Activated T-cell treated with anti-CD3 and anti-CD28 coated beads, Interleukin-2, amount 50 U/mL, for 48 hours (primary cell): ENCODE measurements around the gene PRKCH.

Experiments
- DNase-seq, 2 experiments: peaks; one replicate each; pipeline ENCODE4 v3.0.0-alpha.2; 2020

Gene PRKCH

DNA sequence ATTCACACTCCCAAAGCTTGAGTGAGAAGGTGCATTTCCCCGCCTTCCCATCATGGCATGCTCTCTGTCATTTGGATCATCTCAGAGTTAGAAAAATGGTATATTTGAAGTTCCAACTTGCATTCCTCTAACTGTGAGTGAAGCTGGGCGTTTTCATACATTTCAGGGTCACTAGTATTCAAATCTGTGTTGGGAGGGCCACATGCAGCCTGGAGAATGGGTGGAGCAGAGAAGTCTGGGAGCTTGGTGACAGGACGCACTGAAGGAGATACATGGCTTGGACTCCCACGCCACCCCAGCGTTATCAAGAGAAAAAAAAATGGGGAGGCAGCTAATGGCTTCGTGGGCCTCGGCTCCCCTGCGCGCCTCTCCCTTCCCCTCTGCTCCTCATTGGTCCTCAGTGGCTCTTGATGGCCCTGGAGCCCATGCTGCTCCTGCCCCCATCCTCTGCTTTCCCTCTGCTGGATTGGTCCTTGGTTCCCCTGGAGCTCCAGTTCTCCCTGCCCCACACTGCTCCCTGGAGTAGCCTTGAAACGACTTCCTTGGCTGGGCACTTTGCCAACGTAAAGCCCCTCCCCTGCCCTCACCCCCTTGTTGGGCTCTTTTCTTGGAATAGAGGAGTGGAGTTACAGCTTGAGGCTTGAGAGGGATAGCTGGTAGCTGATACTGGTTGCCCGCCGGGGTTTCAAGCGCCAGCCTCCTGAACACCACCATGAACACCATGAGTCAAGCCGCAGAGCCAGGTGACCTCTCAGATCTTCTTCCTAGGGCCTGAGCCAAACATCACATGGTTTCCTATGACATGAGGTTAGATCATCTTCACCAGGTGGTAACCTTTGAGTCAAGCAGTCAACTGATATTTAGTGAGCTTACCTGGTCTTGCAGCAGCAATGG is 139.6 kb downstream of the PRKCH start:
- DNase-seq: peak; percentile 52 to 67

DNA sequence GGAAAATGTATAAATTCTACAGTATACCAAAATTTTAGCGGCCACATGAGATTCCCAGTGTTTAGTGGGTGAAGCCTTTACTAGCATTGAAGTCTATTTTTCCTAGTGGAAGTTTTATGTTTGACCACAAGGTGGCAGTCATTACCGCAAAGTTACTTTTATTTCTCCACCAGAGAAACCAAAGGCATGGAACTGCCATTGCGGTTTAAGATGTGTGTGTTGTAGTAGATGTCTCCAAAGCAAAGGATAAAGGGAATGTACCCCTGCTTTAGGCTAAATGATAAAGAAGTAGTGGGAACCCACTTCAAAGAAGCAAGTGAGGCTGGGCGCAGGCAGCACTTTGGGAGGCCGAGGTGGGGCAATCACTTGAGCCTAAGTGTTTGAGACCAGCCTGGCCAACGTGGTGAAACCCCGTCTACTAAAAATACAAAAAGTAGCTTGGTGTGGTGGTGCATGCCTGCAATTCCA is 140.5 kb downstream of the PRKCH start:
- DNase-seq: peak; percentile 17 to 42

DNA sequence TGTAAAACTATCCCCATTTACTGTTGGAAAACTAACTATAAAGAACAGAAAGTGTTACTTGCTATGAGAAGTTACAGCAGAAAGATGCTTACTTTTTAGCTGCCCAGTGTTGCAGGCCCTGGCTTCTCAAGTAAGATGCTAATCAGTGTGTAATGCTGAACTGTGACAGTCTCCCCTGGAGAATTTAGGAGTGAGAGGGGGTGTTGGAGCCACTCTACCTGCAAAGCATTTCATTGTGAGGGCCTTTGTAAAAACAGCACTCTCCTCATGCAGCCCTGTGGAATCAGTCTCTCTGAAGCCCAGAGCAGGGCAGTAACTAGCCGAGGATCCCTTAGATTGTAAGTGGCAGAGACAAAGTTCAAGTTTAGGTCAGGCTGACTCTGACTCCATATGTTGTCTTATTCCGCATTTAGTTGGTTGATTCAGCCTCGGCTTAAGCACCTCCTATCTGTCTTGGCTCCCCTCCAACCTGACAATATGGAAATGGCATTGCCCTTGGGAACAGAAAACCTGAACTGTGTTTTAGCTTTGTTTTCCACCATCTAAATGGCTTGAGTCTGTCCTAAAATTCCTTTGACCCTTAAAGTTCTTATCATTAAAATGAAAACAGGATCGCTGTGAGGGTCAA is 141.3 kb downstream of the PRKCH start:
- peak in 1 of 2 experiments; percentile 16 for DNase-seq

DNA sequence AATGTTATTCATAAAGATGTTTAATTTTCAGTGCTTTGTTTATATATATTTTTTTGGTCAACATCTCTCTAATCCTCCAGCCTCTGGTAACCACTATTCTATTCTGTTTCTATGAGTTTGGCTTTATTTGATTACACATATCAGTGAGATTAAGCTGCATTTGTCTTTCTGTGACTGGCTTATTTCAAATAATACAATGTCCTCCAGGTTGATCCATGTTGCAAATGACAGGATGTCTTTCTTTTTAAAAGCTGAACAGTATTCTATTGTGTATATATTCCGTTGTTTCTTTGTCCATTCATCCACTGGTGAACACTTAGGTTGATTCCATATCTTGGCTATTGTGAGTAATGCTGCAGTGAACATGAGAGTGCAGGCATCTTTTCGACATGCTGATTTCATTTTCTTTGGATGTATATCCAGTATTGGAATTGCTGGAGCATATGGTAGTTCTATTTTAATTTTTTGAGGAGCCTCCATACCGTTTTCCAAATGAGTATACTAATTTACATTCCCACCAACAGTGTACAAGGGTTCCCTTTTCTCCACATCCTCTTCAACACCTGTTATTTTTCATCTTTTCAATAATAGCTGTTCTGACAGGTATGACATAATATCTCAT is 142.4 kb downstream of the PRKCH start:
- DNase-seq: no peak

DNA sequence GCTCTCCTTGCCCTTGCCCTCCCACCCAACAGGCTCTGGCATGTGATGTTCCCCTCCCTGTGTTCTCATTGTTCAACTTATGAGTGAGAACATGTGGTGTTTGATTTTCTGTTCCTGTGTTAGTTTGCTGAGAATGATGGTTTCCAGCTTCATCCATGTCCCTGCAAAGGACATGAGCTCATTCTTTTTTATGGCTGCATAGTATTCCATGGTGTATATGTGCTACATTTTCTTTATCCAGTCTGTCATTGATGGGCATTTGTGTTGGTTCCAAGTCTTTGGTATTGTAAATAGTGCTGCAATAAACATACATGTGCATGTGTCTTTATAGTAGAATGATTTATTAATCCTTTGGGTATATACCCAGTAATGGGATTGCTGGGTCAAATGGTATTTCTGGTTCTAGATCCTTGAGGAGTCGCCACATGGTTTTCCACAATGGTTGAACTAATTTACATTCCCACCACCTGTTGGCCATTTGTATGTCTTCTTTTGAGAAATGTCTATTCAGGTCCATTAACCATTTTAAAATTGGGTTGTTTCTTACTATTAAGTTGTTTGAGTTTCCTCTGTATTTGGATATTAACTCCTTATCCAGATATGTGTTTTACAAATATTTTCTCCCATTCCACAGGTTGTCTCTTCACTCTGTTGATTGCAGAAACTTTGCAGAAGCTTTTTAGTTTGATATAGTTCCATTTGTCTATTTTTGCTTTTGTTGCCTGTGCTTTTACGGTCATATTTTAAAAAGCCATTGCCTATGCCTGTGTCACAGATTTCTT is 143.4 kb downstream of the PRKCH start:
- DNase-seq: peak in 1 of 2 experiments; percentile 14

DNA sequence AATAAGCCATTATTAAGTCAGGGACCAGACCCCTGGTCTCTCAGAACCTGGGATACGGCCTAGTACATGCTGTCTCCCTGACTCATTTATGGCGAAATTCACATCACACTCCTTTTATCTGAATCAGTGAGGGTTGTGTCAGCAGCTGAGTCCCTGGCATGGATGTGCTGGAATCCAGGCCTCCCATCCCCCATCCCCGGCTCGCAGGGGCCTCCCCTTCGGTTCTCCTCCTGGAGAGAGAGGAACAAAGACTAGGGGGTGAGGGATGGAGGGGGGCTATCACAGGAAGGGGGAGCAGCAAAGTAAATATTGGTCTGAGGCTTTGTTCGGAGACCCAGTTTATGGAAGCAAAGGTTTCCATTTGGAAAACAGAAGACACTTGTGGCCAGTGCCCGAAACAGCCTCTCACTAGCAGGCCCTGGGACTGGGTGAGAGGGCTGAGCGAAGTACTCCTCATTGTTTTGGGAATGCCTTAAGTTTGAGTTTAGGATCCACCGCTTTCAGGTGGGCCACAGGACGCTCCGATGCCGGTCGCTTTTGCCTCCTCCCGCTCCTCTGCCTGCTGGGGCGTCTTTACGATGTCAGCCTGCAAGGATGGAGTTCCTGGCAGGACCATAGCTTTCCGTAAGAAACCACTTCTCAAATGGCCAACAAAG is 145.0 kb downstream of the PRKCH start:
- peak in 1 of 2 experiments; percentile 15 for DNase-seq

DNA sequence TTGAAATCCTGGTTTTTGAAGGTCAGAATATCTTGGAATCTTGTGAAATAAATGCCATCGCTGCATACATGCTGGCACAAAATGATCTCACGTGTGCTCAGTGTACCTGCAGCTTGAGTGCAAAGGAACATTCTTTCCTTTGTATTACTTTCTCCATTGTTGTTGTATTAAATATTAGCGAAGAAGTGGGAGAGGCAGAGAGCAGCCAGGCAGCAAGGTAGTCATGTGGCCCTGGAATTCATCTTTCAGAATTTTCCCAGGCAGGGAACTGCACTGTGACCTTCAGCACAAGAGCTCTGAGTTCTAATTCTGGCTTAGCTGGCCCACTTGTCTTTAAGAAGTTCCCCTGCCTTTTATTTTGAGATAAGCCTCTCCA is 145.5 kb downstream of the PRKCH start:
- no peak for DNase-seq

DNA sequence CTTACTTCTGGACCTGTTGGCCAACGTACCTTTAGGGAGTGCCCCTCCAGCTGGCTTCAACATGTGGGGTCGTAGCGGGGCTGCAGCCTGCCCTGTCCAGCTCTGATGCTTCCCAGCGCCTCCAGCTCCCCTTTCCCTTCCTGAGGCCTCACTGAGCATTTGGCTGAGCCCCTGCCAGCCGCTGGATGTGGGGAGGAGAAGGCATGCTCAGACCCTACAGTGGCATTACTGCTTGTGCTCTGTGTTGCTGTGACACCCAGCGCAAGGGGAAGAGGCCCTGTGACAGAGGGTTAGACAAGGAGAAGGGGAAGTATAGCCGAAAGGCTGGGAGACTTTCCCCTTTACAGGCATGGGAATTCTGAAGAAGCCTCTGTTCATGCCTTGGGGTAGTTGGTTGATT is 145.9 kb downstream of the PRKCH start:
- peak in 1 of 2 experiments; percentile 14 for DNase-seq

DNA sequence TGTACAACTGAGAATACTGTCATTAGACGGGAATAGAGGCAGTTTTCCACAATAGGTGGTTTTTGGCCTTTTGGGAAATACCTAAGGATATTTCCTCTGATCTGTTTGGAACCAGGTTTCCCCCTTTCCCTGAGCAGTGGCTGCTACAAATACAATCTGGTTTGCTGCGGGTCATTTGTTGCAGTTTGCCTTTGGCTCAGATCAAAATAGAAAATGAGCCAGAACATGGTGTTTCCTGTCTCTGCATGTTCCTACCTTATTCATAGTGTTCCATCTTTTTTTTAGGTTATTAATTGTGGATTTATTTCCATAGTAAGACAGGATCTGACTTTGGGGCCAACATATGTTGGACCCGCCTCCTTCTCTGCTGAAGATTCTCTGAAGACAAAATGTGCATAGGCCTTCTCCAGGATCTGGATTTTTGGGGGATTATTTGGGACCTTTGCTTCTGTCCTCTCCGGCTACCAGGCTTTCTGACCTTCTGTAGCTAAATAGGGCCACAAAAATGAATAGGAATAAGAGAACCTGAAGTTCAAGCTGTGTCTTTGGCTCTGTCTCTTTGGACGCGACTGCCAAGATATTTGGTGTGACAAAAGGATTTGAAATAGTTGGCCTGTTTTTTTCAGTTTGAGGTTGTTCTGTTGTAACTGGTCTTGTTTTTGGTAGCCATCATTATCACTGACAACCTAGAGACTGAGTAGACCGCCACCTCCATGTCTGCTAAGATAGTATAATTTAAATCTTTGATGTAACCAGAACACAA is 146.9 kb downstream of the PRKCH start:
- no peak for DNase-seq

DNA sequence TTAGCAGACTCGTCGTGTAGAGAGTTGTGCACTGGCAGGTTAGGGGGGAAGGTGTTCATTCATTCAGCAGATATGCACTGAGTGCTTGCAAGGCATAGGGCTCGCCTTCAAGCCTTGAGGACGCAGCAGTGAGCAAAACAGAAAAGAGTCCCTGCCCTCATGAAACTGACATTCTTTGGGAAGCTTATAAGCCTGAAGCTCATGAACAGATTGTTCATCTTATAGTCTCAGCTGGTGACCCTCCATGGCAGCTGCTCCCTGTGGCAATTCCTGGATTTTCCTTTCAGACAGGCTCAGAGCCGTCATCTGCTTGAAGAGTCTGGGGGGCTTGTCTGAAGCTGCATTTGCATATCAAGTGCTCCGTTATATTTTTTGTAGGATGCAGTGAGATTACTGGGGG is 148.4 kb downstream of the PRKCH start:
- DNase-seq: peak in 1 of 2 experiments; percentile 16

DNA sequence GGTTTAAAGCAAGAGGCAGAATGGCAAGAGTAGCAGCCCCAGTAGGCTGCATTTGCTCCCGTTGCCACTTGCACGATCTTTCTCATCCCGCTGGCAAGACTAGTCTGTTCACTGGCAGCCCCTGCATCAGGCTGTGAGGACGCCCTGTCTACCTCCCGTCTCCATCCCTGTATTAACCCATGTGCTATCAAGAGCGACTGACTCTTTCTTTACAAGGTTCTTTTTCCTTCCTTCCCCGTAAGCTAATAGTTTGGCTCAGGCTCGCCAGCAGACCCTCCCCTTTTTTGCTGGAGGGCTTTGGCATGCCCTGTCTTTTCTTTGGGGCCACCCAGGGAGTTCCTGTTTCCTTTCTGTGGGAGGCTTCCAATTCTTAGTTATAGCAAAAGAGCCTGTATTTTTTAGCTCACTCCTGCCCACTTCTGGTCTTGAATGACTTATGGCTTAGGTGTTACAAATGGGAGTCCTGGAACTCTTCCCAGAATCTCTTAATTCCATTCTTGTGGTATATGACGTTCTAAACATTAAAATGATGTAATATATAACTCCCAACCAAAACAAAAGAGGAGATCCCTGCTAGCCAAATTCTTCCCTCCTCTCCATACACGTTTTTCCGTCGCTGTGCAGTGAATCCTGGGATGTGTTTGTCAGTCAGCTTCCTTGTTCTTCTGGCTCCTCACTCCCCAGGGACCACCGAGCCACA is 149.0 kb downstream of the PRKCH start:
- peak in 1 of 2 experiments; percentile 42 for DNase-seq

DNA sequence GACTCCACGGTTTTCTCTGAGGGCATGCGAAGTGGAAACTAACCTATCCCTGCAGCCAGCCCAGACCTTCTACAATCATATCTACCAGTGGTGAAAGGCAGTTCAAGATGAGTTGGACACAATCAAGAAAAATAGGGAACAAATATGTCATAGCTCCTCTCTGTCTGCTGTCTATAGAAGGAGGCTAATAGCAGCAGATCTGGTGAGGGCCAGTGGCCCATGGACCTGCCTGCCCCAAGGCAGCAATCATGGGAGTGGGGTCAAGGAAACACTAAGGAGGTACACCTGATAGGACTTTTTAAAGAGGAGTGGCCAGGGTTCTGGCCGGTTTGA is 149.5 kb downstream of the PRKCH start:
- DNase-seq: peak in 1 of 2 experiments; percentile 21

DNA sequence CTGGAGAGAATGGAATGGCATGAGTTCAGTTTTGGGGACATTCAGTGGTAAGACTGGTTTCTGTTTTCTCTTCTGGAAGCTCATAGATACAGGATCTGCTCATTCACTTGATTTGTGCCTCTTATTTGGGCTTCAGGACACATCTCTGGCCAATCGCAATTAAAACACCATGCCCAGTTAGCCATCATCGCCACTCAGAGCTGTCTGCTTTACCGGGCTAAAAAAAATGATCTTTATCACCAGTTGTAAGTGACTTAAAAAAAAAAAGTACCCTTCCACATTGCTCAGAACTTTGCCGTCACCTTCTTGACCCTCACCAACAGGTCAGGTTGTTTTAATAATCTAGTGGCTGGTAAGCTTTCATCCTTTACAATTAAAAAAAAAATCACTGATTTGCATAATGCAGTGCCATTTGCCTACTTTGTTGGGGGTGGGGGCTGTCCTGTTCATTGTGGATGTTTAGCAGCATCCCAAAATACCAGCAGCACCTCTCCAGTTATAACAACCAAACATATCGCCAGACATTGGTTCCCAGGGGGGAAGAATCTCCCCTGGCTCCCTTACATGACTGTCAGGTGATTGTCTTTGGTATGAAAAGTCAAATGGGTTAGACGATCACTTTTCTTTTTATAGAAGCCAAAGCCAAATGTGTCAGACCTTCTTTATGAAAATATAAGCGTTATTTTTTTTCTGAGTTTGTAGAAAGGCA is 150.1 kb downstream of the PRKCH start:
- DNase-seq: peak in 1 of 2 experiments; percentile 32

DNA sequence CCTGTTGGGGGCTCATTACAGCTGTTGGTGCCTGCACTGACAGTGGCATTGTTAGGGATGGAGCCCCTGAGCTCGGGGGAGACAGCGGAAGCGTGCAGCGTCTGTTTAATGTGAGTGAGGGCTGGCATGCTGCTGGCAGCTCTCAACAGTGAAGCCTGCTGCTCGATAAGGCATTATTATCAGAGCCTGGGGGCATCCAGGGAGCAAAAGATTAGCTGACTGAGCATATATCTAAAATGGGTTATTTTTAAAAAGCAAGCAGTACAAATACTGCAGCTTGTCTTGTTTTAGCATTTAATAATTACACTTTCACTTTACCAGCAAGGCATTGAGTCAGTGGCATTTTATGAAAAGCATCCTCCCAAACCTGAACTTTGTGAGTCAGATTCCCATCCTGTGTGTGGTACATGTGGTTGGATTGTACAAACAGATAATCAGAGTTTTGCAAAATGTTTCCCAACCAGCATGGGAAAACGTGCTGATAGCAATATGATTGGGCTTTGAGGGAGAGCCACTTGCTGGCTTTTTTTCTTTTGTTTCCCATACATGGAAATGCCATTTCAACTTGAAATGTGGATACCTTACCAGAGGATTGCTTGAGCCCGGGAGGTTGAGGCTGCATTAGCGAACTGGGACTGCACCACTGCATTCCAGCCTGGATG is 150.8 kb downstream of the PRKCH start:
- peak; percentile 52 to 56 for DNase-seq

DNA sequence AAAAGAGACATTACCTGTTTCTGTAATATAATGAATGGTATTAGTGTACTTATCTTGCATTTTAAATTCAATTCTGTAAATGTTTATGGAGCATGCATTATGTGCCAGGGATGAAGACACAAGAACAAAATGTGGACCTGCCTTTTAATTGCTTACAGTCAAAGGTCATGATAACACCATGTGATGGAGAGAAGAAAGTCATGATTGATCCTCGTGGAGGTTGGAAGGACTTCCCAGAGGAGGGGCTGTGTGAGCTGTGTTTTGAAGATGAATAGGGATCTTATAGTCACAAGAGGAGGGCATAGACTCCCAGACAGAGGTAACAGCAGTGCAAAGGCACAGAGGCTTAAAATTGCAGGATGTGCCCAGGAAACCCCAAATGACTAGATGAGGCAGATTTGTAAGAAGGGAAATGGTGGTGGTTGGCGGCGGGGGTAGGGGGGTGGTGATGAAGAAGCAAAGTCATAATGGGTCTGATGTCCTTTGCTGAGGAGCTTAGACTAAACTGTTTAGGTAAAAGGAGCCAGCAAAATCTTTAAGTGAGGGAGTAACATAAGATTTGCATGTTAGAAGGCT is 151.5 kb downstream of the PRKCH start:
- DNase-seq: peak; percentile 87 to 88

DNA sequence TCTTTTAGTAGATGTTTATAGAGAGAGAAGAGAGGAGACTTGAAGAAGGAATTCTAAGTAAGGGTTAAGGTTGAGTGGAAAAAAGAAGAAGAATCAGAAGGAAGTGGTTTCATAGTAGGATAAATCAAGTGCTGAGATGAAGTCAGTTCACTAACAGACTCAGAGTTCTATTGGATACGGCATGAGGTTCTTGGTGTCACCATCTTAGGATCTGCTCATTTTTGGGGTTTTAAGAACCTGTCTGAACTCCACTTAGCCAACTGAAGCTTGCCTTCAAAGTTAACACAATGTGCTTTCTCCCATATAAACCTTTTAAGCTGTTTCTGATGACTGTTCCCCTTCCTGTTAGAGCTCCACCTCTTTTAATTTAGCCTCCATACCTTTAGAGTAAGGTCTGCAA is 152.6 kb downstream of the PRKCH start:
- DNase-seq: no peak

DNA sequence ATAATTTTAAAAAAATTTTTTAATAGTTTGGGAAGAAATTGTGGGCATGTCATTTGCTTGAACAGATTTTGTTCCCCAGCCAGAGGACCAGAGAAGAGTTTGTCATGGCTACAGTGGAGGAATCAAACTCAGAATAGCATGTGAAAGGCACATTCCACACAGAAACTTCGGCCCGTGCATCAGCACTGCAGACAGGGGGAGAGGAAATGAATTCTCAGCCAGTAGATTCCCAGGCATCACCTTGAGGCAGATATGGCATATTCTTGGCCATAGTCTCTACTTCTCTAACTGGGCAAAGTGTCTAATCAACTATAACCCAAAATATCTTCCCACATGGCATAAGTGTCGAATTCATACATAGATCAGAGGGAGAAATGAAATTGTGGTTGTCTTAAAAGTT is 153.3 kb downstream of the PRKCH start:
- no peak for DNase-seq

DNA sequence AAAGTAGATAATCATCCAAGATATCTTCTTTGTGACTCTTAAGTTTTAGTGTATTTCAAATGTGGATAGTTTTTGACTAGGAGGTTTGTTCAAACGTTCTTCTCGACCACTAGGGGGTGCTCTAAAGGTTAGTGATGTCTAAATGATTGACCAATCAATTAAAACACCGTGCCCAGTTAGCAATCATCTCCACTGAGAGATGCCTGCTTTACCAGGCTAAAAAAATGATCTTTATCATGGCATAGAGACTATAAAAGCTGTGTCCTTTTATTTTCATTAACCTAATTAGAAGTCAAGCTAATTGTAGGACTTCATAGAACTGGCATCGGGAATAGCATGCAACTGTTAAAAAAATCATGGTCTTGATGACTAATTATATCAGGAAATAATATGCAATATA is 153.9 kb downstream of the PRKCH start:
- DNase-seq: no peak

DNA sequence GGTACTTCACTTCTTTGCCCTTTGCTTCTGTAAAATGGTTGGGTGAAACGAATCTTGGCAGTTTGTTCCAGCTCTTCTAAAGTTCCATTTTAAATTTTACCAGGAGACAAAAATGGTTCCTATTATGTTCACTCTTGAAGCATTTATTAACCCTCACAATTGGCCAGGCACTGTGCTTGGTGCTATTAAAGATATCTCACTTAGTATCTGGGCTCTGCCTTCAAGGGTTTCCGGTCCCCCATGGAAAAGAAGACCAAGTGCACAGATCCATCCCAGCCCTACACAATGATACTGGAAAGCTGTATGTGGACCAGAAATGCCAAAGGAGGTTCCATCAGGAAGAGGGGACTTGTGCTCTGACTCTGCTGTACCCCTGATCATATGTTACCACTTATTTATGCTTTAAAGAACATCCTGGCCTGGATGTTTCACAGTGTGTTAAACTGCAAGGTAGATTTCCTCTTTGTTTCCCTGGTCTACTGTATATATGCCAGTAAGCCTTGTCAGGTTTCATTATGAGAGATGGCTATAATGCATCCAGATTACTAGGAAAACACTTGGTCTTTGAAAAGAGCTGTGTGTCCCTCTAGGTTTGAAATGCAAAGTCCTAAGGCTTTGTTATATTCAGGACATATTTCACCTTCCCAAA is 154.8 kb downstream of the PRKCH start:
- DNase-seq: no peak
